ENCODE data around the gene ACIN1.

Gene ACIN1

GRCh38 chr14:23056145-23056955, 38.6 kb downstream of the ACIN1 start:
- DNase-seq, result no peak

DNA sequence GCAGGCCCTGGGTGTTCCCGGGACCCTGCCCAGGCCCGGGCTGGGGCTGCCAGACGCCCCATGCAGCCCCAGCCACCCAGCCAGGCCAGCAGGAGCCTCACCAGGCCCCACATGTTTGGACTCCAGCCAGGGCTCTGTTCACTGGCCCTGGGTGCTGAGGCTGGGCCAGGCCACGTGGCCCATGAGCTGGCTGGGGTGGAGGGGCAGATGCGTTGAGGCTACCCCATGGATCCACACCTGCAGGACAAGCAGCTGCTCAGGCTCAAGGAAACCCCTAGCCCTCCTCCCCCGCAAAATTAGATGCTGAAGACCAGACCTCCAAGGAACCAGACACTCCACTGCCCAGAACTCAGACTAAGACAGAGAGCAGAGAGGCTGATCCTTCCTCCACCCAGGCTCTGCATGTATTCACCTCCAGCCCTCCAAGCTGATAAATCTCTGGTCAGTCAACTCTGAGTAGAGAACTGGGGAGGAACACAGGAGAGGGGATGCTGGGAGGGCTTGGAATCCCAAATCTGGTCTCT, 39.3 kb downstream of the ACIN1 start:
- DNase-seq, result no peak

- no peak for DNase-seq
Measured at GRCh38 chr14:23055147-23055550, 39.8 kb downstream of the ACIN1 start.

- no peak for DNase-seq
Measured at GRCh38 chr14:23054000-23054811, 40.7 kb downstream of the ACIN1 start.

DNA sequence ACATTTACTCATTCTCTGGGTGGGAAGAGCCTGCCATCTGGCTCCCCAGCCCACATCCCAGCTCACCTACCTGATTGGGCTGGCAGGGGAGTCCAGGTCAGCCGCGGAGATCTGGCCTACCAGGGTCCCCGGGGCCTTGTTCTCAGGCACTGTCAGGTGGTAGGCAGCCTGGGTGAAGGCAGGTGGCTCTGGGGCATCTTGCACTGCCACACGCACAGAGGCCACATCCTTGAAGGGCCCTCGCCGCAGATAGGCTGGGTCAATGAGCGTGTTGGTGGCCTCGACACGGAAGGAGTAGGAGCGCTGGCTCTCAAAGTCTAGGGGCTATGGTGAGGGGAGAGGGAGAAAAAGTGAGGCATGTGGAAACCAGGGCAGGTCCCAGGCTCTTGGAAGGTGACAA, 41.5 kb downstream of the ACIN1 start:
- no peak for DNase-seq

- no peak for DNase-seq
Measured at GRCh38 chr14:23052671-23053070, 42.3 kb downstream of the ACIN1 start.

DNA sequence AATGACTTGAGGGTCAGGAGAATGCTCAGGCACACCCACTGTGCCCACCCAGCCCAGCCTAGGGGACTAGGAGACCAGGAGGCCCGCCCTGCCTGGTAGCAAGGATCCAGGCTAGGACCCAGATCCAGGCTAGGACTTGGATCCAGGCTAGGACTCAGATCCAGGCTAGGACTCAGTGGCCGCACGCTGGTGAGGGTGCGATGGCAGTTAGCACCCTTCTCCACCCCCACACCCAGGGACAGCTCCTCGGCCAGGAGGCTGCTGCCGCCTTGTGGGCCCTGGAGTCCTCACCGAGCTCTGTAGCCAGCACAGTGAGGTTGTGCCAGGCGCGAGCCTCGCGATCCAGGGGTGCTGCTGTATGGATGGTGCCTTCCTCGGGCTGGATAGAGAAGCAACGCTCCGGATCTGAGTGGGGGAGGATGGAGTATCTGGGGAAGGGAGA, 42.7 kb downstream of the ACIN1 start:
- no peak for DNase-seq

GRCh38 chr14:23051141-23052057, 43.5 kb downstream of the ACIN1 start:
- DNase-seq, result no peak

GRCh38 chr14:23049011-23049410, 45.9 kb downstream of the ACIN1 start:
- DNase-seq, result no peak

- DNase-seq, result no peak
Measured at GRCh38 chr14:23047751-23048693, 46.9 kb downstream of the ACIN1 start.

- no peak for DNase-seq
Measured at GRCh38 chr14:23047034-23047634, 47.8 kb downstream of the ACIN1 start.

- no peak for DNase-seq
Measured at GRCh38 chr14:23045419-23046357, 49.2 kb downstream of the ACIN1 start.

DNA sequence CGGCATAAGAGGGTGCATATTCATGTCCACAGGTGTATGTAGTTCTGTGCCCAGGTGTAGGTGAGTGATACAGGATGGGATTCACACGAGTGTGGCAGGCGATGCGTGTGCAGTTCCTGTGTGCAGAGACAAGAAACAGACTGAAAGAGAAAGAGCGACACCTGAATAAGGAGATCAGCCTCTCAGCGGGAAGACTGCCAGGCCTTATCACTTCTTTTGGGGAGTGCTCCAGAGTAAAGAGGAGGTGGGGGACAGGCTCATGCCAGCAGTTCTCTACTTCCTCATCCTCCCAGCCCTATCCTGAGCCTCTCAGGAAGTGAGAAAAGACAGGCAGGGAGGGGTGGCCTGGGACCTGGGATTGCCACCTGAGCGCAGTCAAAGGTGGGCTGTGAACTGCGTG, 50.1 kb downstream of the ACIN1 start:
- no peak for DNase-seq

GRCh38 chr14:23043754-23044153, 51.2 kb downstream of the ACIN1 start:
- DNase-seq, result no peak

GRCh38 chr14:23043145-23043544, 51.8 kb downstream of the ACIN1 start:
- no peak for DNase-seq

- no peak for DNase-seq
Measured at GRCh38 chr14:23042162-23042965, 52.6 kb downstream of the ACIN1 start, which contains the start of gene PSMB11. Gene PSMB11, plus strand, starts transcription at chr14:23042212. Its CDS starts 14 bp downstream, at chr14:23042226.

- DNase-seq, result no peak
Measured at GRCh38 chr14:23041729-23042128, 53.2 kb downstream of the ACIN1 start.

DNA sequence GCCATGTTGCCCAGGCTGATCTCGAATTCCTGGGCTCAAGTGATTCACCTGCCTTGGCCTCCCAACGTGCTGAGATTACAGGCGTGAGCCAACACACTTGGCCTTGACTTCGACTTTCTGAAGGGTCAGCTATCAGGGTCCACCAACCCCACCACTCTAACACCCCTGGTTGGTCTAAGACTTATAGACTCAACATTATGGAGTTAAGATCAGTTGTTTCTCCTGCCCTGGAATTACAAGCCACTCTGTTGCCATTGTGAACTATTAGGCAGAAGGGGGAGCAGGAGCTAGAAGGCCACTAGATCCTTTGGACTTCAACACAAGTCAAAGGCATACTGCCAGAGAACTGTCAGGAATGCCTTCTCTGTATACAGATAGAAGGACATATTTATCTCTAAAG, 54.8 kb downstream of the ACIN1 start:
- no peak for DNase-seq
